ENCODE results near the gene C1QTNF5. TPM values are rescaled to one million over a fixed set of nuclear protein-coding genes. Genes with fewer than 3 reads are reported as not detected.

C1QTNF5 gene
- total and polyA plus RNA-seq, 4 donors: 1.9 to 6.4 (median 3.3) TPM

DNA sequence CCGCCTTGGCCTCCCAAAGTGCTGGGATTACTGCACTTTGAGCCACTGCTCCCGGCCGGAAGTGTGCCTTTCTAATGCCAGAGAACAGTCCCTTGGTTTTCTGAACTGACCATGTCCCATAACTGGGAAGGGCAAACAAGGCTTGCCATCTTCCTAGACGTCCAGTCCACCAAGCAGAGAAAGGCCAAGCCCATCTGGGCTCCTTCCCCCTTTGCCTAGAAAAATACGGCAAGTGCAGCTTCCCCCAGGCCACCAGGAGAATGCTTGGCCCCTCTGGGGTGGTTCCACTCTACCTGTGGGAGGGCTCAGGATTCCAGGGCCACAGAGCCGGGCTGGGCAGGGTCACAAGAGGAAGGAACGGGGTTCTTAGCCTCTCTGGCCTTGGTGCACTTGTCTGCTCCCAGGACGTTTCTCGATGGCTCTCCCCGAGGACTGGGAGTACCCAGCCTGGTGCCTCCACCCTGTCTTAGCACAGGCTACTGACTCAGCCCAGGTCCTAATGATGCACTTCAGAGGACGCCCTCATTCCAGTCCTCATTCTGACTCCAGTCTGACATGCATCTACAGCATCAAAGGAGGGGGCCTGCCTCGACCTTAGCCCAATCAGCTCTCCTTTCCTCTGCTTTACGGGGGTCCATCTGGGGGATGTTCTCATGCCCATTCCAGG lies 39.6 kb upstream of the C1QTNF5 start:
- 56% methylated on average over 13 of the region's 13 CpGs for WGBS
- H3K27ac ChIP-seq (ENCODE audit: low read depth in 1 of 2, low read length in 2 of 2): no peak overlapping the region
- H3K36me3 ChIP-seq (ENCODE audit: control insufficient read depth in 4 of 4, insufficient read depth in 3 of 4, low read depth in 1 of 4, low read length in 3 of 4): no peaks in the 10 kb centered on the region
- no peak for TF ChIP-seq JUND (IDR thresholded peaks at IDR 0.05)
- TF ChIP-seq HNF4G (IDR thresholded peaks at IDR 0.05): no peak
- TF ChIP-seq, protein P1, sequence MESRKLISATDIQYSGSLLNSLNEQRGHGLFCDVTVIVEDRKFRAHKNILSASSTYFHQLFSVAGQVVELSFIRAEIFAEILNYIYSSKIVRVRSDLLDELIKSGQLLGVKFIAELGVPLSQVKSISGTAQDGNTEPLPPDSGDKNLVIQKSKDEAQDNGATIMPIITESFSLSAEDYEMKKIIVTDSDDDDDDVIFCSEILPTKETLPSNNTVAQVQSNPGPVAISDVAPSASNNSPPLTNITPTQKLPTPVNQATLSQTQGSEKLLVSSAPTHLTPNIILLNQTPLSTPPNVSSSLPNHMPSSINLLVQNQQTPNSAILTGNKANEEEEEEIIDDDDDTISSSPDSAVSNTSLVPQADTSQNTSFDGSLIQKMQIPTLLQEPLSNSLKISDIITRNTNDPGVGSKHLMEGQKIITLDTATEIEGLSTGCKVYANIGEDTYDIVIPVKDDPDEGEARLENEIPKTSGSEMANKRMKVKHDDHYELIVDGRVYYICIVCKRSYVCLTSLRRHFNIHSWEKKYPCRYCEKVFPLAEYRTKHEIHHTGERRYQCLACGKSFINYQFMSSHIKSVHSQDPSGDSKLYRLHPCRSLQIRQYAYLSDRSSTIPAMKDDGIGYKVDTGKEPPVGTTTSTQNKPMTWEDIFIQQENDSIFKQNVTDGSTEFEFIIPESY (IDR thresholded peaks at IDR 0.05): no peak
- no peak for TF ChIP-seq SP1 (IDR thresholded peaks at IDR 0.05)
- TF ChIP-seq, protein P2, sequence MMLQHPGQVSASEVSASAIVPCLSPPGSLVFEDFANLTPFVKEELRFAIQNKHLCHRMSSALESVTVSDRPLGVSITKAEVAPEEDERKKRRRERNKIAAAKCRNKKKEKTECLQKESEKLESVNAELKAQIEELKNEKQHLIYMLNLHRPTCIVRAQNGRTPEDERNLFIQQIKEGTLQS (IDR thresholded peaks at IDR 0.05): no peak
- TF ChIP-seq RXRA (IDR thresholded peaks at IDR 0.05): peak in 1 of 2 donors; percentile 5
- TF ChIP-seq TAF1 (conservative IDR thresholded peaks at IDR 0.05): no peak
- no peak overlapping the region for H3K4me3 ChIP-seq (ENCODE audit: low read depth in 1 of 3, low read length in 3 of 3)
- DNase-seq (ENCODE audit: low spot score): no peak
- no peaks in the 10 kb centered on the region for H3K27me3 ChIP-seq (ENCODE audit: control insufficient read depth in 4 of 4, insufficient read depth in 4 of 4, low read length in 3 of 4)
- peaks cover 16 to 26% (median 22%) of the 10 kb centered on the region in 4 donors for H3K4me1 ChIP-seq (ENCODE audit: control insufficient read depth in 4 of 4, insufficient read depth in 4 of 4, low read length in 3 of 4)
- no peaks in the 10 kb centered on the region for H3K9me3 ChIP-seq (ENCODE audit: control insufficient read depth in 4 of 4, low read length in 3 of 4)
- H3K9ac ChIP-seq (ENCODE audit: low read depth in 1 of 2, low read length in 2 of 2): no peak overlapping the region

DNA sequence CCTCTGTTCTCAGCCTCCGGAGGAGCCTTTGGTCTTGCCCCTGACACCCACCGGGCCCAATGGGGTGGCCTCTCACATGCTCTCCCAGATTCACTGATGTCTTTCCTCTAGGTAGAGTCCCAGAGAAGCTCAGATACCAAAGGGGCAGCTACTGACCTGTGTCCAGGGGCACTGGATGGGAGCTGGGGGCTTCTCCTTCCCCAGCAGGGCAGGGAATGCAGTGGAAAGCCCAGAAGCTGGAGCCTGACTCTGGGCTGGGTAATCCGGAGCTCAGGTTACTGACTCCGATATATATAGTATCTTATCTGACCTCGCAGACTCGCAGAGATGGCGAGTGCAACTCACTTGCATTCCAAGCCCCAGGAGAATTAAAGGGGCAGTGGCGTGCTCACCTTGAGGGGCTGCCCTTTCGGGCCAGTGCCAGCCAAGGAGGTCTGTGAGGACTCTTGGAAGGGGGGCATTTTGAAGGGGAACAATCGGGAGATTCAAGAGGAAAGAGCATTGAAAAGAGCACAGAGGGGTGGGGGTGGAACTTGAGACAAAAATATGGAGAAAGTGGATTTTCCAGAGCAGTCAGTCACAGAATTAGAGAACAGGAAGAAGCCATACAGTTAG lies 38.3 kb upstream of the C1QTNF5 start:
- no peak overlapping the region for H3K4me3 ChIP-seq (ENCODE audit: low read depth in 1 of 3, low read length in 3 of 3)
- H3K4me1 ChIP-seq (ENCODE audit: control insufficient read depth in 4 of 4, insufficient read depth in 4 of 4, low read length in 3 of 4): peaks cover 18 to 29% (median 23%) of the 10 kb centered on the region in 4 donors
- no peak overlapping the region for H3K9ac ChIP-seq (ENCODE audit: low read depth in 1 of 2, low read length in 2 of 2)
- TF ChIP-seq HNF4A (conservative IDR thresholded peaks at IDR 0.05) (no peak), FOXA2 (IDR thresholded peaks at IDR 0.05) (no peak), FOXA1 (IDR thresholded peaks at IDR 0.05) (no peak), EGR1 (IDR thresholded peaks at IDR 0.05; ENCODE audit: low read depth in 2 of 2) (no peak), JUND (IDR thresholded peaks at IDR 0.05) (no peak), YY1 (IDR thresholded peaks at IDR 0.05) (no peak), RAD21 (IDR thresholded peaks at IDR 0.05) (no peak), SP1 (IDR thresholded peaks at IDR 0.05) (no peak), GABPA (IDR thresholded peaks at IDR 0.05 in 1 of 2, conservative IDR thresholded peaks at IDR 0.05 in 1 of 2) (no peak), TAF1 (conservative IDR thresholded peaks at IDR 0.05) (no peak), RXRA (IDR thresholded peaks at IDR 0.05) (no peak), HNF4G (IDR thresholded peaks at IDR 0.05) (no peak), NR2F2 (IDR thresholded peaks at IDR 0.05) (no peak)
- TF ChIP-seq, protein P1 (IDR thresholded peaks at IDR 0.05): no peak
- TF ChIP-seq, protein P3, sequence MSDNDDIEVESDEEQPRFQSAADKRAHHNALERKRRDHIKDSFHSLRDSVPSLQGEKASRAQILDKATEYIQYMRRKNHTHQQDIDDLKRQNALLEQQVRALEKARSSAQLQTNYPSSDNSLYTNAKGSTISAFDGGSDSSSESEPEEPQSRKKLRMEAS (IDR thresholded peaks at IDR 0.05): no peak
- TF ChIP-seq, protein P4, sequence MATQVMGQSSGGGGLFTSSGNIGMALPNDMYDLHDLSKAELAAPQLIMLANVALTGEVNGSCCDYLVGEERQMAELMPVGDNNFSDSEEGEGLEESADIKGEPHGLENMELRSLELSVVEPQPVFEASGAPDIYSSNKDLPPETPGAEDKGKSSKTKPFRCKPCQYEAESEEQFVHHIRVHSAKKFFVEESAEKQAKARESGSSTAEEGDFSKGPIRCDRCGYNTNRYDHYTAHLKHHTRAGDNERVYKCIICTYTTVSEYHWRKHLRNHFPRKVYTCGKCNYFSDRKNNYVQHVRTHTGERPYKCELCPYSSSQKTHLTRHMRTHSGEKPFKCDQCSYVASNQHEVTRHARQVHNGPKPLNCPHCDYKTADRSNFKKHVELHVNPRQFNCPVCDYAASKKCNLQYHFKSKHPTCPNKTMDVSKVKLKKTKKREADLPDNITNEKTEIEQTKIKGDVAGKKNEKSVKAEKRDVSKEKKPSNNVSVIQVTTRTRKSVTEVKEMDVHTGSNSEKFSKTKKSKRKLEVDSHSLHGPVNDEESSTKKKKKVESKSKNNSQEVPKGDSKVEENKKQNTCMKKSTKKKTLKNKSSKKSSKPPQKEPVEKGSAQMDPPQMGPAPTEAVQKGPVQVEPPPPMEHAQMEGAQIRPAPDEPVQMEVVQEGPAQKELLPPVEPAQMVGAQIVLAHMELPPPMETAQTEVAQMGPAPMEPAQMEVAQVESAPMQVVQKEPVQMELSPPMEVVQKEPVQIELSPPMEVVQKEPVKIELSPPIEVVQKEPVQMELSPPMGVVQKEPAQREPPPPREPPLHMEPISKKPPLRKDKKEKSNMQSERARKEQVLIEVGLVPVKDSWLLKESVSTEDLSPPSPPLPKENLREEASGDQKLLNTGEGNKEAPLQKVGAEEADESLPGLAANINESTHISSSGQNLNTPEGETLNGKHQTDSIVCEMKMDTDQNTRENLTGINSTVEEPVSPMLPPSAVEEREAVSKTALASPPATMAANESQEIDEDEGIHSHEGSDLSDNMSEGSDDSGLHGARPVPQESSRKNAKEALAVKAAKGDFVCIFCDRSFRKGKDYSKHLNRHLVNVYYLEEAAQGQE (IDR thresholded peaks at IDR 0.05): no peak
- TF ChIP-seq, protein P2 (IDR thresholded peaks at IDR 0.05): no peak
- no peak for DNase-seq (ENCODE audit: low spot score)
- H3K9me3 ChIP-seq (ENCODE audit: control insufficient read depth in 4 of 4, low read length in 3 of 4): no peaks in the 10 kb centered on the region
- H3K27me3 ChIP-seq (ENCODE audit: control insufficient read depth in 4 of 4, insufficient read depth in 4 of 4, low read length in 3 of 4): no peaks in the 10 kb centered on the region
- H3K27ac ChIP-seq (ENCODE audit: low read depth in 1 of 2, low read length in 2 of 2): no peak overlapping the region
- H3K36me3 ChIP-seq (ENCODE audit: control insufficient read depth in 4 of 4, insufficient read depth in 3 of 4, low read depth in 1 of 4, low read length in 3 of 4): no peaks in the 10 kb centered on the region
- WGBS: 49% methylated on average over 10 of the region's 10 CpGs
